Measurements from ENCODE around the gene STK40.

STK40 gene

DNA sequence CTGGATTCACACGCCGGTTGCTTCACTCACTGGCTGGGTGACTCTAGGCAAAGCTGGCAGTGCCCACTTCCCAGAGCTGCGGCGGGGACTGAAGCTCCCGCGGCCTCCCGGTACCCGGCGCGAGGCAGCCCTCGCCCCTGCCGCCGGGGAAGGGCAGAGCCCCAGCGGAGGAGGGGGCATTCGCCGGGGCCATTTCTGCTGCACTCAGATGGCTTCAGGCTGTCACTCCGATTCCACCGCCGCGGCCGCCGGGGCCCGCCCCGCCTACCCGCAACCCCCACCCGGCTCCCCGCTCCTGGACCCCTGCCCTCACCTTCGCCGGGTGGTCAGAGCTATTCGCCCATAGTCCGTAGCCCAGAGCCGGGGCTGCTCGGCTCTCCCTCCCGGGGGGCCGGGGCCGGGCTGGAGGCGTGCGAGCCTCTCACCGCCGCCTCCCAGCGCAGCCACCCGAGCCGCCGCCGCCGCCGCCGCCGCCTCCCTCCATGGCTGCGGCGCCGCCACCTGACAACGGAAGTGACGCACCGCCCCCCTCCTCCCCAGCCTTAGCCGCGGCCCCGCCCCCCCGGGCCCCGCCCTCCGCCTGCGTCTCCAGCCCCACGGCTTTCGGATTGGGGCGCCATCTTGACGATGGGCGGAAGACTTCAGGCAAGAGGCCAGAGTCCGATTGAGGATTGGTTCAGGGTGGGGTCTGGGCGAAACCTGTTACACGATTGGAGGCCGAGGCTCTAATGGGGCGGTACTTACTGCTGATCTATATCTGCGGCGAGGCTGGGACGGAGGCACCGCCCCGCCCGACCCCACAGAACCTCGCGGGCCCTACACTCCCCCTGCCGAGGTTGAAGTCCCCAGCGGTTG is at the start of gene STK40:
Gene STK40, minus strand, starts transcription at position 515 of the 855 bp plus-strand sequence. CDS start 24,592 bp downstream, outside the sequence.
- Histone ChIP-seq H3K9me3 (ENCODE audit: control insufficient read depth in 1 of 2, low read length in 2 of 2) (no peaks in the 10 kb centered on the region), H3K4me1 (ENCODE audit: control insufficient read depth in 1 of 2, insufficient read depth in 2 of 2, low read length in 2 of 2) (peaks cover 38 to 39% of the 10 kb centered on the region in 2 donors), H3K27me3 (ENCODE audit: control insufficient read depth in 1 of 2, insufficient read depth in 2 of 2, low read length in 2 of 2) (no peaks in the 10 kb centered on the region), H3K4me3 (ENCODE audit: low read depth in 1 of 2, low read length in 2 of 2) (peak within 1 kb of the TSS; percentile 87 to 90), H3K36me3 (ENCODE audit: control insufficient read depth in 1 of 2, insufficient read depth in 2 of 2, low read length in 2 of 2) (peaks cover 0 to 5% of the 10 kb centered on the region in 2 donors), H3K9ac (ENCODE audit: low read depth in 1 of 2, low read length in 2 of 2) (peak within 1 kb of the TSS; percentile 96 to 99), H3K27ac (ENCODE audit: low read depth, low read length) (peak within 1 kb of the TSS; percentile 94)

DNA sequence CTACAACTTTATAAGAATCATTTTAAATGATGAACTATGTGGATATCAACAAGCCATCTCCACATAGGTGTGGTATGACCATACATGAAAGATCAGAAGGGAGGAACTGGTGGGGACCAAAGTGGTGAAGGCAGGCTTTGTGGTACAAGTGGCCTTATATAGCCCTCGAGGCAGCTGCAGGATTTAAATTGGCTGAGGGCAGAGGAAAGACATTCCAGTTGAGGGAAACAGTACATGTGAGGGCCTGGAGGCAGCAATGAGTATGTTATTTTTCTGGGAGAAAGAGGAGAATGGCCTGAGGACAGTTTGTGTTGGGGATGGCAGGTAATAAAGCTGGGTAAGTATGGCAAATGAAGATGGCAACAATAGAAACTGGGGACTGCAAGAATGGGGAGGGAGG is 47.4 kb upstream of the STK40 start:
- H3K27ac ChIP-seq (ENCODE audit: low read depth, low read length): no peak overlapping the region
- H3K27me3 ChIP-seq (ENCODE audit: control insufficient read depth in 1 of 2, insufficient read depth in 2 of 2, low read length in 2 of 2): no peaks in the 10 kb centered on the region
- H3K36me3 ChIP-seq (ENCODE audit: control insufficient read depth in 1 of 2, insufficient read depth in 2 of 2, low read length in 2 of 2): peaks cover 0 to 7% of the 10 kb centered on the region in 2 donors
- no peak overlapping the region for H3K4me3 ChIP-seq (ENCODE audit: low read depth in 1 of 2, low read length in 2 of 2)
- no peaks in the 10 kb centered on the region for H3K9me3 ChIP-seq (ENCODE audit: control insufficient read depth in 1 of 2, low read length in 2 of 2)
- no peaks in the 10 kb centered on the region for H3K4me1 ChIP-seq (ENCODE audit: control insufficient read depth in 1 of 2, insufficient read depth in 2 of 2, low read length in 2 of 2)
- no peak overlapping the region for H3K9ac ChIP-seq (ENCODE audit: low read depth in 1 of 2, low read length in 2 of 2)

DNA sequence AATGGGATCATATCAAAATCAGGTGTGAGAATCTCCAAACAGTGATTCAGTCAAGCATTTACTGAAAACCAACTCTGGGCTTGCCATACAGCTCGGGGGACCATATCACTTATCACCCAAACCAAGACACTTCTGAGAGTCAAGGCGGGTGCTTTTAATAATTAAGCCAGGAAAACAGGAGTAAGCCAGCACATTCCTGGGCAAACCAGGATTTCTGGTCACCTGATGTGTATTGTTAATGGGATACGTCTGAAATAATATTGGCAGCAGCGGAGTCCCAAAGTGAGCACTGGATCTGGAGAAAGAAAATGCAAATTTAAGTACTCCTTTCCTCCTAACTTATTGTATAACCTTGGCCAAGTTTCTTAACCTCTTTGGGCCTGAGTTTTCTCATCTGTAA is 46.9 kb upstream of the STK40 start:
- Histone ChIP-seq H3K27me3 (ENCODE audit: control insufficient read depth in 1 of 2, insufficient read depth in 2 of 2, low read length in 2 of 2) (no peaks in the 10 kb centered on the region), H3K9me3 (ENCODE audit: control insufficient read depth in 1 of 2, low read length in 2 of 2) (no peaks in the 10 kb centered on the region), H3K36me3 (ENCODE audit: control insufficient read depth in 1 of 2, insufficient read depth in 2 of 2, low read length in 2 of 2) (peaks cover 0 to 7% of the 10 kb centered on the region in 2 donors), H3K4me1 (ENCODE audit: control insufficient read depth in 1 of 2, insufficient read depth in 2 of 2, low read length in 2 of 2) (no peaks in the 10 kb centered on the region), H3K9ac (ENCODE audit: low read depth in 1 of 2, low read length in 2 of 2) (no peak overlapping the region), H3K27ac (ENCODE audit: low read depth, low read length) (no peak overlapping the region), H3K4me3 (ENCODE audit: low read depth in 1 of 2, low read length in 2 of 2) (no peak overlapping the region)

DNA sequence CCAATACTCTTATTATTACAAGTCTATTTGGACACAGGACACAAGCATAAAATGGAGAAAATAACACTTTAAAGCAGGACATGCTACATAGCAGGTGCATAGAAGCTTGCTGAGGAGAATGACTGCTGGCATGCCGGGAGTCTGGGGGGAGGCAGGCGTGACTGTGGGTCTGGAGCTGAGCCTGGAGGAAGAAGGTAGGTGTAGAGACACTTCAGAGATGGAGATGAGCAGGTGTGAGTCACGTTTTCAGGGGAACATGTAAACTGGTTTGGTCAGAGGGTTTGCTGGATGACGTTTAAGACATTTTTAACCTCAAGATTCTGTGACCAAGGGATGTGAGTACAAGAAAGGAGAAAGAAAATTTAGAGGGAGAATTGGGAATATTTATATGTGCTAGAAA is 40.1 kb upstream of the STK40 start:
- no peak overlapping the region for H3K27ac ChIP-seq (ENCODE audit: low read depth, low read length)
- H3K9ac ChIP-seq (ENCODE audit: low read depth in 1 of 2, low read length in 2 of 2): no peak overlapping the region
- peaks cover 3 to 5% of the 10 kb centered on the region in 2 donors for H3K36me3 ChIP-seq (ENCODE audit: control insufficient read depth in 1 of 2, insufficient read depth in 2 of 2, low read length in 2 of 2)

GRCh38 chr1:36421649-36422048 is 35.9 kb upstream of the STK40 start:
- Histone ChIP-seq H3K9me3 (ENCODE audit: control insufficient read depth in 1 of 2, low read length in 2 of 2) (no peaks in the 10 kb centered on the region), H3K36me3 (ENCODE audit: control insufficient read depth in 1 of 2, insufficient read depth in 2 of 2, low read length in 2 of 2) (peaks cover 3 to 5% of the 10 kb centered on the region in 2 donors), H3K4me3 (ENCODE audit: low read depth in 1 of 2, low read length in 2 of 2) (no peak overlapping the region), H3K27me3 (ENCODE audit: control insufficient read depth in 1 of 2, insufficient read depth in 2 of 2, low read length in 2 of 2) (no peaks in the 10 kb centered on the region), H3K9ac (ENCODE audit: low read depth in 1 of 2, low read length in 2 of 2) (no peak overlapping the region), H3K27ac (ENCODE audit: low read depth, low read length) (no peak overlapping the region), H3K4me1 (ENCODE audit: control insufficient read depth in 1 of 2, insufficient read depth in 2 of 2, low read length in 2 of 2) (no peaks in the 10 kb centered on the region)

More for the DNA sequence above, 40.1 kb upstream of the STK40 start:
- Histone ChIP-seq H3K4me3 (ENCODE audit: low read depth in 1 of 2, low read length in 2 of 2) (no peak overlapping the region), H3K9me3 (ENCODE audit: control insufficient read depth in 1 of 2, low read length in 2 of 2) (no peaks in the 10 kb centered on the region), H3K27me3 (ENCODE audit: control insufficient read depth in 1 of 2, insufficient read depth in 2 of 2, low read length in 2 of 2) (no peaks in the 10 kb centered on the region), H3K4me1 (ENCODE audit: control insufficient read depth in 1 of 2, insufficient read depth in 2 of 2, low read length in 2 of 2) (no peaks in the 10 kb centered on the region)

DNA sequence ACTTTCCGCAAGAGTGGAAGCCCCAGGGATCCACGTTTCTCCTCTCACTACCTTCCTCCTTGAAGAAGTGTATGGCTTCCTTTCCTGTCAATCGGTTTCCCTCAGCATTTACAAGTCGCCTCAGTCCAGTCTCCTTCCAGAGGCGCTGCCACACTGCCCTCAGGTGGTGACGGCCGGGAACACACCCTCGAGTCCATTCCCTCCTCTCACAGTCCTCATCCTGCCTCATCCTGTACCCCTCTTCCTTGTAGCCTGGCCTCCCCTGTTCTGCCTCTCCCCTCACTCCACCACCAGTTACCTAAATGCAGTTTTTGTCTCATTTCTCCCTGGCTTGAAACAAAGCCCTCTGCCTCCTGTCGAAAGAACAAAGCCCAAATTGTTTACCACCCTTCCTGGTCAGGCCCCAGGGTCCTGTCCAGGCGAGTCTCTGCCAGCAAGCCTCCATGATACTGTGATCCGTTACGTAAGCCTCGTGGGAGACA is 35.2 kb upstream of the STK40 start:
- no peak overlapping the region for H3K4me3 ChIP-seq (ENCODE audit: low read depth in 1 of 2, low read length in 2 of 2)
- no peaks in the 10 kb centered on the region for H3K27me3 ChIP-seq (ENCODE audit: control insufficient read depth in 1 of 2, insufficient read depth in 2 of 2, low read length in 2 of 2)
- peaks cover 3 to 5% of the 10 kb centered on the region in 2 donors for H3K36me3 ChIP-seq (ENCODE audit: control insufficient read depth in 1 of 2, insufficient read depth in 2 of 2, low read length in 2 of 2)
- no peaks in the 10 kb centered on the region for H3K4me1 ChIP-seq (ENCODE audit: control insufficient read depth in 1 of 2, insufficient read depth in 2 of 2, low read length in 2 of 2)
- H3K27ac ChIP-seq (ENCODE audit: low read depth, low read length): no peak overlapping the region
- no peaks in the 10 kb centered on the region for H3K9me3 ChIP-seq (ENCODE audit: control insufficient read depth in 1 of 2, low read length in 2 of 2)
- H3K9ac ChIP-seq (ENCODE audit: low read depth in 1 of 2, low read length in 2 of 2): no peak overlapping the region

DNA sequence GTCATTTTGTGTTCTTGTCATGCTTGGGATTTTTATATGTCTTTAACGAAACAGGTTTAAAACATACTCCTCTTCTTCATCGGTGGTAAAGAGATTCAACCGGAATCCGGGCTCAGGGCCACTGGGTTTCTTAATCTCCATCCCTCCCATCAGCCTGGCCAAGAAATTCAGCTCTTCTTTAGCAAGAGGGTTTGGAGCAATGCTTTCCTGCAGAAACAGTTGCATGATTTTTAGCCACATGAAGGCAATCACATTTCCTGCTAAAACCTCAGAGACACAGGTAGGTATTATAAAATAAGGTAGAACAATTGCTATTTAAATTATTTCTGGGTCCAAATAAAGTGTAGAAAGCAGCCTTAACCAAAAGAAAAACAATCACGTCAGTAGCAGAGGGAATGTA is 34.7 kb upstream of the STK40 start:
- no peak overlapping the region for H3K27ac ChIP-seq (ENCODE audit: low read depth, low read length)
- H3K36me3 ChIP-seq (ENCODE audit: control insufficient read depth in 1 of 2, insufficient read depth in 2 of 2, low read length in 2 of 2): peaks cover 3 to 5% of the 10 kb centered on the region in 2 donors
- no peaks in the 10 kb centered on the region for H3K27me3 ChIP-seq (ENCODE audit: control insufficient read depth in 1 of 2, insufficient read depth in 2 of 2, low read length in 2 of 2)
- H3K9me3 ChIP-seq (ENCODE audit: control insufficient read depth in 1 of 2, low read length in 2 of 2): no peaks in the 10 kb centered on the region
- no peaks in the 10 kb centered on the region for H3K4me1 ChIP-seq (ENCODE audit: control insufficient read depth in 1 of 2, insufficient read depth in 2 of 2, low read length in 2 of 2)
- H3K9ac ChIP-seq (ENCODE audit: low read depth in 1 of 2, low read length in 2 of 2): no peak overlapping the region
- no peak overlapping the region for H3K4me3 ChIP-seq (ENCODE audit: low read depth in 1 of 2, low read length in 2 of 2)

GRCh38 chr1:36419569-36419968 is 33.8 kb upstream of the STK40 start:
- no peaks in the 10 kb centered on the region for H3K27me3 ChIP-seq (ENCODE audit: control insufficient read depth in 1 of 2, insufficient read depth in 2 of 2, low read length in 2 of 2)
- no peak overlapping the region for H3K4me3 ChIP-seq (ENCODE audit: low read depth in 1 of 2, low read length in 2 of 2)
- no peak overlapping the region for H3K27ac ChIP-seq (ENCODE audit: low read depth, low read length)
- H3K9me3 ChIP-seq (ENCODE audit: control insufficient read depth in 1 of 2, low read length in 2 of 2): no peaks in the 10 kb centered on the region
- H3K36me3 ChIP-seq (ENCODE audit: control insufficient read depth in 1 of 2, insufficient read depth in 2 of 2, low read length in 2 of 2): peaks cover 3 to 5% of the 10 kb centered on the region in 2 donors
- no peak overlapping the region for H3K9ac ChIP-seq (ENCODE audit: low read depth in 1 of 2, low read length in 2 of 2)
- no peaks in the 10 kb centered on the region for H3K4me1 ChIP-seq (ENCODE audit: control insufficient read depth in 1 of 2, insufficient read depth in 2 of 2, low read length in 2 of 2)

- Histone ChIP-seq H3K27me3 (ENCODE audit: control insufficient read depth in 1 of 2, insufficient read depth in 2 of 2, low read length in 2 of 2) (no peaks in the 10 kb centered on the region), H3K27ac (ENCODE audit: low read depth, low read length) (no peak overlapping the region), H3K9ac (ENCODE audit: low read depth in 1 of 2, low read length in 2 of 2) (no peak overlapping the region)
These were observed 33.4 kb upstream of the STK40 start for GRCh38 chr1:36419140-36419539.

GRCh38 chr1:36417931-36418330 is 32.2 kb upstream of the STK40 start:
- Histone ChIP-seq H3K9me3 (ENCODE audit: control insufficient read depth in 1 of 2, low read length in 2 of 2) (no peaks in the 10 kb centered on the region), H3K4me3 (ENCODE audit: low read depth in 1 of 2, low read length in 2 of 2) (no peak overlapping the region), H3K36me3 (ENCODE audit: control insufficient read depth in 1 of 2, insufficient read depth in 2 of 2, low read length in 2 of 2) (peaks cover 3 to 5% of the 10 kb centered on the region in 2 donors), H3K27me3 (ENCODE audit: control insufficient read depth in 1 of 2, insufficient read depth in 2 of 2, low read length in 2 of 2) (no peaks in the 10 kb centered on the region), H3K9ac (ENCODE audit: low read depth in 1 of 2, low read length in 2 of 2) (no peak overlapping the region), H3K27ac (ENCODE audit: low read depth, low read length) (no peak overlapping the region), H3K4me1 (ENCODE audit: control insufficient read depth in 1 of 2, insufficient read depth in 2 of 2, low read length in 2 of 2) (no peaks in the 10 kb centered on the region)

More at GRCh38 chr1:36419140-36419539, 33.4 kb upstream of the STK40 start:
- no peaks in the 10 kb centered on the region for H3K9me3 ChIP-seq (ENCODE audit: control insufficient read depth in 1 of 2, low read length in 2 of 2)
- peaks cover 3 to 5% of the 10 kb centered on the region in 2 donors for H3K36me3 ChIP-seq (ENCODE audit: control insufficient read depth in 1 of 2, insufficient read depth in 2 of 2, low read length in 2 of 2)
- H3K4me1 ChIP-seq (ENCODE audit: control insufficient read depth in 1 of 2, insufficient read depth in 2 of 2, low read length in 2 of 2): no peaks in the 10 kb centered on the region
- H3K4me3 ChIP-seq (ENCODE audit: low read depth in 1 of 2, low read length in 2 of 2): no peak overlapping the region

Data from duodenal mucosa (tissue), 2 donors.